ENCODE results near the gene TH.
A peak's percentile ranks its signal among the peaks of the same experiment; 100 is the strongest.
"Not testable (repeated sequence)": the region's sequence is repeated elsewhere in the genome, so short reads cannot be mapped to it uniquely, and the experiment has no call there.

TH gene

GRCh38 chr11:2179516-2179915 lies 7.9 kb upstream of the TH start:
- DNase-seq, result no peak

- no peak for DNase-seq
Measured at GRCh38 chr11:2178906-2179494, 7.4 kb upstream of the TH start.

- not testable (repeated sequence) for DNase-seq
Measured at GRCh38 chr11:2178055-2178773, 6.6 kb upstream of the TH start.

GRCh38 chr11:2177076-2177475 lies 5.5 kb upstream of the TH start:
- no peak for DNase-seq

GRCh38 chr11:2176389-2176900 lies 4.8 kb upstream of the TH start:
- no peak for DNase-seq

- peak in 1 of 51 donors; percentile 34 for DNase-seq
Measured at GRCh38 chr11:2175659-2176058, 4.0 kb upstream of the TH start.

GRCh38 chr11:2174361-2174760 lies 2.7 kb upstream of the TH start:
- DNase-seq, result no peak

GRCh38 chr11:2173761-2174160 lies 2.1 kb upstream of the TH start:
- DNase-seq, result no peak

- no peak for DNase-seq
Measured at GRCh38 chr11:2173150-2173693, 1.6 kb upstream of the TH start.

GRCh38 chr11:2172676-2173075 lies 1.1 kb upstream of the TH start:
- DNase-seq, result no peak

GRCh38 chr11:2169626-2170570 lies 1.7 kb downstream of the TH start:
- no peak for DNase-seq

- DNase-seq, result no peak
Measured at GRCh38 chr11:2169005-2169378, 2.6 kb downstream of the TH start.

- DNase-seq, result no peak
Measured at GRCh38 chr11:2168286-2169004, 3.2 kb downstream of the TH start.

- no peak for DNase-seq
Measured at GRCh38 chr11:2167141-2168045, 4.2 kb downstream of the TH start.

GRCh38 chr11:2166091-2166851 lies 5.3 kb downstream of the TH start:
- DNase-seq, result no peak

GRCh38 chr11:2165571-2165970 lies 6.0 kb downstream of the TH start:
- DNase-seq, result no peak

- DNase-seq, result no peak
Measured at GRCh38 chr11:2164861-2165555, 6.6 kb downstream of the TH start.

- DNase-seq, result no peak
Measured at GRCh38 chr11:2164081-2164480, 7.5 kb downstream of the TH start.
